Effector memory CD8-positive, alpha-beta T cell (primary cell): Measurements from ENCODE around the gene DOCK2.

Experiments
- ATAC-seq: fragments of 150-1000 bp; cut with Tn5 transposase; replicated peaks from 2 replicates; pipeline ENCODE4 v1.10.0; 2021; ENCODE audit warnings: mild to moderate bottlenecking, moderate library complexity
- DNase-seq, 3 experiments: peaks; one replicate each; pipeline ENCODE4 v3.0.0; 2021
- H3K27ac Mint-ChIP-seq, 2 donors: one replicate each; pipeline ENCODE4 v1.8.0; 2022; ENCODE audit warnings: mild to moderate bottlenecking in 2 of 2, mixed read lengths in 2 of 2, moderate library complexity in 2 of 2
- H3K27me3 Mint-ChIP-seq, 2 donors: one replicate each; pipeline ENCODE4 v1.8.0; 2022; ENCODE audit warnings: mixed read lengths in 2 of 2
- H3K36me3 Mint-ChIP-seq: one replicate; pipeline ENCODE4 v1.8.0; 2022; ENCODE audit warnings: mild to moderate bottlenecking, moderate library complexity, mixed read lengths; ENCODE audit not compliant: insufficient read depth
- H3K4me1 Mint-ChIP-seq, 2 donors: one replicate each; pipeline ENCODE4 v1.8.0; 2022; ENCODE audit warnings: low read depth in 2 of 2, mixed read lengths in 2 of 2
- H3K4me3 Mint-ChIP-seq, 2 donors: one replicate each; pipeline ENCODE4 v1.8.0; 2022; ENCODE audit warnings: mild to moderate bottlenecking in 2 of 2, mixed read lengths in 2 of 2, moderate library complexity in 2 of 2
- H3K9me3 Mint-ChIP-seq, 2 donors: one replicate each; pipeline ENCODE4 v1.8.0; 2022; ENCODE audit warnings: mixed read lengths in 2 of 2

The DOCK2 gene

GRCh38 chr5:169851321-169851850 is 214.3 kb downstream of the DOCK2 start:
- peaks cover 14 to 27% of the 10 kb centered on the region in 2 donors for H3K4me1 Mint-ChIP-seq
- no peak overlapping the region for H3K4me3 Mint-ChIP-seq
- peaks cover 27% of the 10 kb centered on the region for H3K36me3 Mint-ChIP-seq
- peak overlapping the region in 1 of 2 donors; percentile 26 for H3K27ac Mint-ChIP-seq
- ATAC-seq (no peak), DNase-seq (no peak)
- peaks cover 0 to 8% of the 10 kb centered on the region in 2 donors for H3K9me3 Mint-ChIP-seq
- H3K27me3 Mint-ChIP-seq = no peaks in the 10 kb centered on the region

- Mint-ChIP-seq H3K27me3 (no peaks in the 10 kb centered on the region), H3K36me3 (peaks cover 24% of the 10 kb centered on the region), H3K27ac (no peak overlapping the region), H3K9me3 (no peaks in the 10 kb centered on the region), H3K4me3 (no peak overlapping the region), H3K4me1 (peaks cover 30 to 60% of the 10 kb centered on the region in 2 donors)
- ATAC-seq (no peak), DNase-seq (no peak)
Observed at GRCh38 chr5:169856571-169856970, 219.5 kb downstream of the DOCK2 start.

DNA sequence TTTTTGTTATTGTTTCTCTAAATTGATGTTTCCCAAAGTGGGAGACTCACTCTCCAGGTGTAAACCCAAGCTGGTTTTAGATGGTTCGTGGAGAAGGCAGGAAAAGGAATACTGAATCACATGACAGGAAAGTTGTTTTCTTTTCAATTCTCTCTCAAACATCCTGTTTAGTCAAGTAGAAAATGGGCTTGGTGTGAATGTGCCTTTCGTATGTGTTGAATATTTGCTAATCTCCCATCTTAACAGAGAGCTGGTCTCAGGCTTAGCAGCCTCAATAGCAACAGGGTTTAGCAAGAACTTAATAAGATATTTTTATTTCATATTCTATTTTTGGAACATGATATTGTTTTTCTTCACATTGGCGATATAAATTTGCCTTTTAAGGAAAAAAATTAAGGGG is 223.5 kb downstream of the DOCK2 start:
- Mint-ChIP-seq H3K36me3 (peaks cover 17% of the 10 kb centered on the region), H3K27me3 (no peaks in the 10 kb centered on the region), H3K9me3 (no peaks in the 10 kb centered on the region), H3K27ac (peak overlapping the region; percentile 17 to 44), H3K4me1 (peaks cover 26 to 57% of the 10 kb centered on the region in 2 donors), H3K4me3 (no peak overlapping the region)
- ATAC-seq (no peak), DNase-seq (no peak)

GRCh38 chr5:169861433-169861832 is 224.4 kb downstream of the DOCK2 start:
- peaks cover 23 to 56% of the 10 kb centered on the region in 2 donors for H3K4me1 Mint-ChIP-seq
- ATAC-seq (no peak), DNase-seq (no peak)
- peak overlapping the region in 1 of 2 donors; percentile 33 for H3K27ac Mint-ChIP-seq
- no peaks in the 10 kb centered on the region for H3K27me3 Mint-ChIP-seq
- H3K4me3 Mint-ChIP-seq = no peak overlapping the region
- peaks cover 13% of the 10 kb centered on the region for H3K36me3 Mint-ChIP-seq
- H3K9me3 Mint-ChIP-seq = no peaks in the 10 kb centered on the region

GRCh38 chr5:169861934-169862333 is 224.9 kb downstream of the DOCK2 start:
- H3K27me3 Mint-ChIP-seq = no peaks in the 10 kb centered on the region
- H3K4me3 Mint-ChIP-seq = no peak overlapping the region
- H3K9me3 Mint-ChIP-seq = no peaks in the 10 kb centered on the region
- peaks cover 24 to 56% of the 10 kb centered on the region in 2 donors for H3K4me1 Mint-ChIP-seq
- no peak for ATAC-seq
- DNase-seq = no peak
- peaks cover 13% of the 10 kb centered on the region for H3K36me3 Mint-ChIP-seq
- H3K27ac Mint-ChIP-seq = peak overlapping the region in 1 of 2 donors; percentile 33

GRCh38 chr5:169862391-169862811 is 225.3 kb downstream of the DOCK2 start:
- no peak for DNase-seq
- Mint-ChIP-seq H3K27me3 (no peaks in the 10 kb centered on the region), H3K27ac (no peak overlapping the region), H3K4me1 (peaks cover 24 to 51% of the 10 kb centered on the region in 2 donors), H3K9me3 (no peaks in the 10 kb centered on the region), H3K36me3 (peaks cover 13% of the 10 kb centered on the region), H3K4me3 (no peak overlapping the region)
- ATAC-seq = no peak

- peak overlapping the region in 1 of 2 donors; percentile 14 for H3K27ac Mint-ChIP-seq
- H3K27me3 Mint-ChIP-seq = no peaks in the 10 kb centered on the region
Observed at GRCh38 chr5:169864483-169864882, 227.4 kb downstream of the DOCK2 start.

DNA sequence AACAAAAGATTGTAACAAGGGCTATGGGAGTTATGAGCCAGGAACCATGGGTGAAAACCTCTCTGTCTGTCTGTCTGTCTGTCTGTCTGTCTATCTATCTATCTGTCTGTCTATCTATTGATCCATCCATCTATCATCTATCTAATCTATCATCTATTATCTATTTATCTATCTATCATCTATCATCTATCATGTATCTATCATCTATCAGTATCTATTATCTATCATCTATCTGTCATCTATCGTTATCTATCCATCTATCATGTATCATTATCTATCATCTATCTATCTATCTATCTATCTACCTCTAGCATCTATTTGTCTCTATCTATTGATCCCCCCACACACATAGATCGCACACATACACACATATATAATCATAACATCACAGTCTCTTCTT is 230.3 kb downstream of the DOCK2 start:
- H3K4me3 Mint-ChIP-seq = no peak overlapping the region
- ATAC-seq (no peak), DNase-seq (no peak)
- H3K27ac Mint-ChIP-seq = no peak overlapping the region
- no peaks in the 10 kb centered on the region for H3K36me3 Mint-ChIP-seq
- peaks cover 8 to 22% of the 10 kb centered on the region in 2 donors for H3K4me1 Mint-ChIP-seq
- H3K27me3 Mint-ChIP-seq = no peaks in the 10 kb centered on the region
- no peaks in the 10 kb centered on the region for H3K9me3 Mint-ChIP-seq

More at GRCh38 chr5:169864483-169864882, 227.4 kb downstream of the DOCK2 start:
- H3K36me3 Mint-ChIP-seq = peaks cover 8% of the 10 kb centered on the region
- ATAC-seq (no peak), DNase-seq (no peak)
- H3K4me1 Mint-ChIP-seq = peaks cover 17 to 39% of the 10 kb centered on the region in 2 donors
- no peaks in the 10 kb centered on the region for H3K9me3 Mint-ChIP-seq
- H3K4me3 Mint-ChIP-seq = no peak overlapping the region

DNA sequence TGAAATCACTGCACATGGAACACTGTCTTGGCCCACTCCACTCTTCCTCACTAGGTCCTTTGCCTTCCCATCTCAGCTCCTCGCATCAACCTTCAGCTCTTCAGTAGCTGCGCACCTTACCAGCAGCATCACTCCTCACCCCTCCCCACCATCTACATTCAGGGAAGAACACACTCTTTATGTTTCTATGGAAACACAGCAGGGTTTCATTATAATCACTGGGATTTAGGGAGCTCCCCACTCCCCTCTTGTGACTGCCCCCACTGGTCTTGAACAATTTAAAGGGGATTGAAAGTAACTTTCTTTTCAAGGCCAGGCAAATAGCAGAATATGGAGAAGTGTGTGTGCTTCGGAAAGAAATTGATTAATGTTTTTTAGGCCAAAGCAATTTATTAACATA is 232.0 kb downstream of the DOCK2 start:
- Mint-ChIP-seq H3K4me1 (peaks cover 10 to 24% of the 10 kb centered on the region in 2 donors), H3K9me3 (no peaks in the 10 kb centered on the region), H3K4me3 (no peak overlapping the region), H3K36me3 (peaks cover 6% of the 10 kb centered on the region), H3K27ac (peak overlapping the region in 1 of 2 donors; percentile 9), H3K27me3 (no peaks in the 10 kb centered on the region)
- ATAC-seq (no peak), DNase-seq (no peak)

DNA sequence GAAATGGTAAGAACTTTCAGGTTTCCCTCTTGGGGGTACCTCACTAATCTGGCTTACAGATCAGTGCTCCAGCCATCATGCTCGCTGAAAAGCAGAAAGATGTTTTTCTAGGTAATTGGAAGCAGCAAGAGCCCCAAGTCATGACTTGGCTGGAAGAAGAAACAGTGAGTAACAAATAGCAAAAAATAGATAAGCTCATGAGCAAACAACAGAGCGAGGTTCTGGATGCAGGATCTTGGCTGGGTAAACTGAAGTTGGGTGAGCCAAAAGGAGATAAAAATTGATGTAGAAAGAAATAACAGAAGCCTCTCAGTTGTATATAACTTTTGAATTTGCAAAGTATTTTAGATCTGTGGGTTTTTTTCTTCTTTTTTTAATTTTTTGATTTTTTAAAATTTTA is 233.1 kb downstream of the DOCK2 start:
- H3K27ac Mint-ChIP-seq = no peak overlapping the region
- H3K36me3 Mint-ChIP-seq = peaks cover 6% of the 10 kb centered on the region
- ATAC-seq (no peak), DNase-seq (no peak)
- no peaks in the 10 kb centered on the region for H3K27me3 Mint-ChIP-seq
- H3K9me3 Mint-ChIP-seq = no peaks in the 10 kb centered on the region
- no peak overlapping the region for H3K4me3 Mint-ChIP-seq
- H3K4me1 Mint-ChIP-seq = peaks cover 8 to 23% of the 10 kb centered on the region in 2 donors

GRCh38 chr5:169871826-169872490 is 234.9 kb downstream of the DOCK2 start:
- H3K36me3 Mint-ChIP-seq = peaks cover 9% of the 10 kb centered on the region
- no peak overlapping the region for H3K27ac Mint-ChIP-seq
- H3K4me1 Mint-ChIP-seq = peaks cover 6 to 30% of the 10 kb centered on the region in 2 donors
- H3K9me3 Mint-ChIP-seq = no peaks in the 10 kb centered on the region
- H3K4me3 Mint-ChIP-seq = no peak overlapping the region
- DNase-seq (no peak), ATAC-seq (no peak)
- no peaks in the 10 kb centered on the region for H3K27me3 Mint-ChIP-seq

DNA sequence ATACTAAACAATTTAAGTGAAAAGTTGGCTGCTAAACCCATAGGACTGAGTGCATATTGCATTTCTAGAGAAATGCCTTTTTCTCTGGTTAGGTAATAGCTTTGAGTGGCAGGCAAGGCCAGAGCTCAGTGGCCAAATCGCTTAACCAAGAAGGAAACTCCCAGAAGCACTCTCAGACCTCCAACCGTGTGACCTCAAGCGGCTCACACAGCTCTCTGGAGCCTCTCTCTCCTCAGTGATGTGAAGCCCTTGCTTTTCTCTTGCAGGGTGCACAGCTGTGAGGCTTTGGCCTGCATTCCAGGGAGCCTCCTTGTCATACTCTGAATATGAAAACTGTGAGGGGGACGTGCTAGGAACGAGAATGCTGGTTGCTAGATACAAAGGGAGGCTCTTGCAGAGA is 236.6 kb downstream of the DOCK2 start:
- Mint-ChIP-seq H3K36me3 (peaks cover 9% of the 10 kb centered on the region), H3K4me1 (peaks cover 10 to 41% of the 10 kb centered on the region in 2 donors), H3K27me3 (no peaks in the 10 kb centered on the region)

GRCh38 chr5:169874621-169875020 is 237.5 kb downstream of the DOCK2 start:
- no peaks in the 10 kb centered on the region for H3K27me3 Mint-ChIP-seq
- no peaks in the 10 kb centered on the region for H3K9me3 Mint-ChIP-seq
- H3K4me3 Mint-ChIP-seq = no peak overlapping the region
- ATAC-seq = no peak
- peaks cover 16 to 44% of the 10 kb centered on the region in 2 donors for H3K4me1 Mint-ChIP-seq
- no peak overlapping the region for H3K27ac Mint-ChIP-seq
- no peak for DNase-seq
- peaks cover 14% of the 10 kb centered on the region for H3K36me3 Mint-ChIP-seq

More for the DNA sequence above, 236.6 kb downstream of the DOCK2 start:
- Mint-ChIP-seq H3K4me3 (no peak overlapping the region), H3K9me3 (no peaks in the 10 kb centered on the region), H3K27ac (no peak overlapping the region)
- DNase-seq (no peak), ATAC-seq (no peak)

DNA sequence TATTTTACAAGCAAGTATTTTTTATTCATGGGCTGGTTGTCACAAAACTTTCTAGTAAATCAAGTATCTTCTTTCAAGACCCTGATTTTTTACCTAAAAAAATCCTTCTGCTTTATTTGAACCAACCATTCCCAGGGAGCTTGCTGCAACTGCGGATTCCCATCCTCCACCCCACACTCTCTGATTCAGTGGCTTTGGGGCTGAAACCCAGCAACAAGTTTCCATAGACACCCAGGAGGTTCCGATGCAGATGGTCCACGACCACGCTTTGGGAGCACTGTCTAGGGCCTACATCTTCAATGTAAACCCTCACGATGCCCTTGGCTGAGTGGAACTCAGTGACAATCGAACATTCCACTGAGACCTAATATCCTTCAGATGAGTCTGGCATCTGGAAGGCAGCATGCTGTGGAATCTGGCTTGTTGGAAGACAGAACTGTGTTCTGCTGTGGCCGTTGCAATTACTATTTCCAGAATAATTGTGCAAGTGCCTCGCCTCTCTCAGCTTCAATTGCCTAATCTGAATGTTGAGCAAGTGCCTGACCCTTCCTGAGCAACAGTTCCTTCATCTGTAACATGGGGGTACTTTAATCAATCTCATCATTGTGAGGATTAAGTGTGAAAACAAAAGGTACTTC is 238.1 kb downstream of the DOCK2 start:
- Mint-ChIP-seq H3K9me3 (no peaks in the 10 kb centered on the region), H3K36me3 (peaks cover 14% of the 10 kb centered on the region), H3K4me1 (peaks cover 16 to 44% of the 10 kb centered on the region in 2 donors), H3K4me3 (no peak overlapping the region), H3K27ac (peak overlapping the region; percentile 14 to 65), H3K27me3 (no peaks in the 10 kb centered on the region)
- ATAC-seq = no peak
- no peak for DNase-seq
